Ovary (tissue), 3 donors: Measurements from ENCODE around the gene CSTB.

Experiments used
- EP300 ChIP-seq: sonication (generic); formaldehyde crosslinking; IDR thresholded peaks from one replicate; pipeline ENCODE4 v1.6.1; 2017; ENCODE audit warnings: antibody characterized with exemption
- POLR2A ChIP-seq: fragments of 450-650 bp; IDR thresholded peaks from one replicate; pipeline ENCODE4 v1.6.1; 2017; ENCODE audit warnings: antibody characterized with exemption, mild to moderate bottlenecking, moderate library complexity
- TF ChIP-seq, protein P1 (sequence below), 3 donors: fragments of 450-650 bp in 2 of 3; fragments of 200-600 bp in 1 of 3; IDR thresholded peaks; one replicate each; pipeline versions ENCODE4 v1.5.1 to v1.8.0; 2016 to 2022; ENCODE audit warnings: antibody characterized with exemption in 3 of 3, mild to moderate bottlenecking in 1 of 3
- donor health status: DM: no; HTN: no; CAD: no.

DNA sequence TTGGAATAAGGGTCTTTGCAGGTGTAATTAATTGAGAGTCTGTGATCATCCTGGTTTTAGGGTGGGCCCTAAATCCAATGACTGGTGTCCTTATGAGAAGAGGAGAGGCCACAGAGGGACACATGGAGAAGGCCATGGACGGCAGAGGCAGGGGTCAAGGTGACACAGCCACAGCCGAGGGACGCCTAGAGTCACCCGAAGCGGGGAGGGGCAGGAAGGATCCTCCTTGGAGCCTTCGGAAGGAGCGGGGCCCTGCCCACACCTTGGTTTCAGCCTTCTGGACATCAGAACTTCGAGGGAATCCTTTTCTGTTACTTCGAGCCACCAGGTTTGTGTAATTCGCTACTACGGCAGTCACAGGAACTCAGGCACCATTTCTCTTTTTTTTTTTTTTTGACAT lies 44.4 kb upstream of the CSTB start:
- TF ChIP-seq, protein P1, sequence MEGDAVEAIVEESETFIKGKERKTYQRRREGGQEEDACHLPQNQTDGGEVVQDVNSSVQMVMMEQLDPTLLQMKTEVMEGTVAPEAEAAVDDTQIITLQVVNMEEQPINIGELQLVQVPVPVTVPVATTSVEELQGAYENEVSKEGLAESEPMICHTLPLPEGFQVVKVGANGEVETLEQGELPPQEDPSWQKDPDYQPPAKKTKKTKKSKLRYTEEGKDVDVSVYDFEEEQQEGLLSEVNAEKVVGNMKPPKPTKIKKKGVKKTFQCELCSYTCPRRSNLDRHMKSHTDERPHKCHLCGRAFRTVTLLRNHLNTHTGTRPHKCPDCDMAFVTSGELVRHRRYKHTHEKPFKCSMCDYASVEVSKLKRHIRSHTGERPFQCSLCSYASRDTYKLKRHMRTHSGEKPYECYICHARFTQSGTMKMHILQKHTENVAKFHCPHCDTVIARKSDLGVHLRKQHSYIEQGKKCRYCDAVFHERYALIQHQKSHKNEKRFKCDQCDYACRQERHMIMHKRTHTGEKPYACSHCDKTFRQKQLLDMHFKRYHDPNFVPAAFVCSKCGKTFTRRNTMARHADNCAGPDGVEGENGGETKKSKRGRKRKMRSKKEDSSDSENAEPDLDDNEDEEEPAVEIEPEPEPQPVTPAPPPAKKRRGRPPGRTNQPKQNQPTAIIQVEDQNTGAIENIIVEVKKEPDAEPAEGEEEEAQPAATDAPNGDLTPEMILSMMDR (IDR thresholded peaks at IDR 0.05), result no peak
- TF ChIP-seq POLR2A (no peak), EP300 (no peak)
